Smooth muscle cell (in vitro differentiated cells): ENCODE data around the gene AGBL1. TPM values are rescaled to one million over a fixed set of nuclear protein-coding genes. Genes with fewer than 3 reads are reported as not detected.

ENCODE experiments used
- DNase-seq: peaks from one replicate; lab custom pipeline; 2025; ENCODE audit not compliant: unreplicated experiment; lab: John Stamatoyannopoulos, UW
- H2AFZ ChIP-seq: fragments of 200-600 bp; sonication (generic); 2 replicates; pipeline ENCODE4 v1.6.0; 2016; ENCODE audit warnings: antibody characterized with exemption, low read depth, mild to moderate bottlenecking
- H3F3A ChIP-seq: fragments of 200-600 bp; sonication (generic); 2 replicates; pipeline ENCODE4 v1.6.0; 2017; ENCODE audit warnings: antibody characterized with exemption, low read depth
- H3K27ac ChIP-seq: fragments of 200-600 bp; sonication (generic); 2 replicates; pipeline ENCODE4 v1.5.1; 2016; ENCODE audit warnings: low read depth, mild to moderate bottlenecking
- H3K27me3 ChIP-seq: fragments of 200-600 bp; sonication (generic); 2 replicates; pipeline ENCODE4 v1.6.1; 2016; ENCODE audit warnings: low read depth, mild to moderate bottlenecking
- H3K36me3 ChIP-seq: fragments of 200-600 bp; sonication (generic); 2 replicates; pipeline ENCODE4 v1.5.1; 2016; ENCODE audit warnings: low read depth
- H3K4me1 ChIP-seq: fragments of 200-600 bp; sonication (generic); 2 replicates; pipeline ENCODE4 v1.5.1; 2016; ENCODE audit warnings: low read depth
- H3K4me2 ChIP-seq: fragments of 200-600 bp; sonication (generic); 2 replicates; pipeline ENCODE4 v1.6.0; 2016; ENCODE audit warnings: mild to moderate bottlenecking
- H3K4me3 ChIP-seq: fragments of 200-600 bp; sonication (generic); 2 replicates; pipeline ENCODE4 v1.5.1; 2016; ENCODE audit warnings: mild to moderate bottlenecking
- H3K79me2 ChIP-seq: fragments of 200-600 bp; sonication (generic); 2 replicates; pipeline ENCODE4 v1.6.0; 2016; ENCODE audit warnings: low read depth, mild to moderate bottlenecking
- H3K9ac ChIP-seq: fragments of 200-600 bp; sonication (generic); 2 replicates; pipeline ENCODE4 v1.6.0; 2016; ENCODE audit warnings: low read depth
- H3K9me3 ChIP-seq: fragments of 200-600 bp; sonication (generic); replicated peaks from 2 replicates; pipeline ENCODE4 v1.5.1; 2016; ENCODE audit warnings: low read depth
- H4K20me1 ChIP-seq: fragments of 200-600 bp; sonication (generic); 2 replicates; pipeline ENCODE4 v1.6.0; 2016; ENCODE audit warnings: low read depth
- CTCF ChIP-seq: fragments of 200-600 bp; sonication (generic); IDR thresholded peaks from 2 replicates; pipeline ENCODE4 v1.5.1; 2017; ENCODE audit warnings: borderline replicate concordance, mild to moderate bottlenecking, antibody characterized with exemption; ENCODE audit not compliant: insufficient read depth, poor library complexity, severe bottlenecking
- WGBS: methylation state at CpG from one replicate; pipeline ENCODE4 v1.1.7; 2016; ENCODE audit warnings: low lambda C conversion rate; 5-methylcytosine and 5-hydroxymethylcytosine counted together
- polyA plus RNA-seq: library from polyadenylated mRNA; unstranded; fragments of >200 nt; fragmentation: Nextera tagmentation; extraction: Ambion mirVana; gene quantifications from 2 replicates; pipeline ENCODE4 v1.2.1, GENCODE V29; 2016
- total RNA-seq: library from RNA; depleted of rRNA; stranded (reverse); fragments of >200 nt; gene quantifications from 2 replicates; pipeline ENCODE4 v1.2.3, GENCODE V29; 2014

Gene AGBL1
- total and polyA plus RNA-seq, 2 experiments from 2014 or later, result not detected

GRCh38 chr15:86256628-86257027, 177.0 kb downstream of the AGBL1 start:
- no peaks in the 10 kb centered on the region for H3K9me3 ChIP-seq
- no peak for TF ChIP-seq CTCF
- 85% methylated on average over 6 of the region's 6 CpGs for WGBS
- H3K27me3 ChIP-seq, result no peaks in the 10 kb centered on the region
- H3K4me3 ChIP-seq, result no peak overlapping the region
- no peaks in the 10 kb centered on the region for H3K79me2 ChIP-seq
- no peaks in the 10 kb centered on the region for H3K4me1 ChIP-seq
- no peak for DNase-seq
- no peak overlapping the region for H3K4me2 ChIP-seq
- no peaks in the 10 kb centered on the region for H4K20me1 ChIP-seq
- no peaks in the 10 kb centered on the region for H3K36me3 ChIP-seq
- no peak overlapping the region for H3K27ac ChIP-seq
- H3K9ac ChIP-seq, result no peak overlapping the region
- H2AFZ ChIP-seq, result no peak overlapping the region
- no peaks in the 10 kb centered on the region for H3F3A ChIP-seq

GRCh38 chr15:86259589-86259988, 179.9 kb downstream of the AGBL1 start:
- WGBS, result 90% methylated on average over 5 of the region's 5 CpGs
- Histone ChIP-seq H2AFZ (no peak overlapping the region), H3K27ac (no peak overlapping the region), H3K4me1 (no peaks in the 10 kb centered on the region), H3K27me3 (no peaks in the 10 kb centered on the region), H3K9me3 (no peaks in the 10 kb centered on the region), H3K9ac (no peak overlapping the region), H3K79me2 (no peaks in the 10 kb centered on the region), H3K4me2 (no peak overlapping the region), H3K36me3 (no peaks in the 10 kb centered on the region), H3F3A (no peaks in the 10 kb centered on the region), H4K20me1 (no peaks in the 10 kb centered on the region), H3K4me3 (no peak overlapping the region)
- no peak for DNase-seq
- no peak for TF ChIP-seq CTCF

GRCh38 chr15:86263230-86263629, 183.6 kb downstream of the AGBL1 start:
- Histone ChIP-seq H3K4me3 (no peak overlapping the region), H3K9ac (no peak overlapping the region), H3K27ac (no peak overlapping the region), H3K4me2 (no peak overlapping the region), H3K36me3 (no peaks in the 10 kb centered on the region), H3K9me3 (no peaks in the 10 kb centered on the region), H3F3A (no peaks in the 10 kb centered on the region), H3K27me3 (no peaks in the 10 kb centered on the region), H3K79me2 (no peaks in the 10 kb centered on the region), H2AFZ (no peak overlapping the region), H3K4me1 (no peaks in the 10 kb centered on the region), H4K20me1 (no peaks in the 10 kb centered on the region)
- no peak for DNase-seq
- TF ChIP-seq CTCF, result no peak
- WGBS, result 94% methylated on average over 2 of the region's 2 CpGs

GRCh38 chr15:86266896-86267484, 187.3 kb downstream of the AGBL1 start:
- Histone ChIP-seq H3K4me1 (no peaks in the 10 kb centered on the region), H3F3A (no peaks in the 10 kb centered on the region), H3K9me3 (no peaks in the 10 kb centered on the region), H3K79me2 (no peaks in the 10 kb centered on the region), H3K36me3 (no peaks in the 10 kb centered on the region), H2AFZ (no peak overlapping the region), H3K27ac (no peak overlapping the region), H3K27me3 (no peaks in the 10 kb centered on the region), H4K20me1 (no peaks in the 10 kb centered on the region), H3K4me2 (no peak overlapping the region), H3K4me3 (no peak overlapping the region), H3K9ac (no peak overlapping the region)
- DNase-seq, result no peak
- WGBS, result 72% methylated on average over 6 of the region's 6 CpGs
- no peak for TF ChIP-seq CTCF
